Omental fat pad (tissue), 4 donors: ENCODE data around the gene MAFF. TPM values are rescaled to one million over a fixed set of nuclear protein-coding genes. Genes with fewer than 3 reads are reported as not detected.

ENCODE experiments used
- ATAC-seq: fragments of 150-250 bp; one replicate; pipeline ENCODE4 v1.9.1; 2016; ENCODE audit warnings: mild to moderate bottlenecking, moderate library complexity; ENCODE audit not compliant: low FRiP score
- DNase-seq: peaks from one replicate; pipeline ENCODE4 v3.0.0-alpha.2; 2019; ENCODE audit warnings: low spot score
- total RNA-seq, 4 donors: library from RNA; depleted of rRNA; stranded (reverse); fragments of >200 nt; gene quantifications; one replicate each; pipeline ENCODE4 v1.1.0, GENCODE V29; 2016
- TF ChIP-seq, protein P1 (sequence below), 3 donors: fragments of 450-650 bp; IDR thresholded peaks; one replicate each; pipeline ENCODE4 v1.5.1; 2016 to 2017; ENCODE audit warnings: antibody characterized with exemption in 3 of 3, mild to moderate bottlenecking in 3 of 3, moderate library complexity in 2 of 3

Gene MAFF
- total RNA-seq, 4 donors from 2014 or later = 73.9 to 334 (median 202) TPM

DNA sequence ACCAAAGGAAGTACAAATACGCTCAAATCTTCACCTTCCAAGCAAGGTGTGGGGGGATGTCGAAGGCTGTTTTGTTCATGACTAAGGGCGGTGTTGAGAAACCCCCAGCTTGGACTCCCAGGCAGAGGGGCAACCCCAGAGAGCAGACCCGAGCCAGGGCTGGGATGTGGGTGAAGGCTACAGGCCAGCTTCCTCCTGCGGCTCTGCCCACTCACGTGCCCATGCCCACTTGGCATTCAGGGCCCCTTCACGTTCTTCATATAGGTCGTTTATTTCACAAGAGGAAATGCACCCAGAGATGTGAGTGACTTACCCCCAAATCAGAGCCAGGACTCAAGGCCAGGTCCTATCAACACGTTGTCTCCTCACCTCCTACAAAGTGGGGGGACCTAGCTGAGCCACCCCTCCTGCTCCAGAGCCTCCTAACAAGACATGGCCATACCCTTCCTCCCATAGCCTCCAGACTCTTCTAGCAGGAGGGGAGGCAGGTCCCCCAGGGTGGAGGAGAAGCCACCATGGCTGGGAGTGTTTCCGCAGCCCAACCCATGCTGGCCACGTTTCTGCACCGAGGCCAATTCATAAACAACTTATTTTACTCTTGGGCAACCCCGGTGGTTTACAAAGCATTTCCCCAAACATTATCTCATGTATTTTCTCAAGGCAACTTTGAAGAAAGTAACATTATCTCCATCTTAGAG, 49.0 kb downstream of the MAFF start:
- no peak for ATAC-seq
- TF ChIP-seq, protein P1, sequence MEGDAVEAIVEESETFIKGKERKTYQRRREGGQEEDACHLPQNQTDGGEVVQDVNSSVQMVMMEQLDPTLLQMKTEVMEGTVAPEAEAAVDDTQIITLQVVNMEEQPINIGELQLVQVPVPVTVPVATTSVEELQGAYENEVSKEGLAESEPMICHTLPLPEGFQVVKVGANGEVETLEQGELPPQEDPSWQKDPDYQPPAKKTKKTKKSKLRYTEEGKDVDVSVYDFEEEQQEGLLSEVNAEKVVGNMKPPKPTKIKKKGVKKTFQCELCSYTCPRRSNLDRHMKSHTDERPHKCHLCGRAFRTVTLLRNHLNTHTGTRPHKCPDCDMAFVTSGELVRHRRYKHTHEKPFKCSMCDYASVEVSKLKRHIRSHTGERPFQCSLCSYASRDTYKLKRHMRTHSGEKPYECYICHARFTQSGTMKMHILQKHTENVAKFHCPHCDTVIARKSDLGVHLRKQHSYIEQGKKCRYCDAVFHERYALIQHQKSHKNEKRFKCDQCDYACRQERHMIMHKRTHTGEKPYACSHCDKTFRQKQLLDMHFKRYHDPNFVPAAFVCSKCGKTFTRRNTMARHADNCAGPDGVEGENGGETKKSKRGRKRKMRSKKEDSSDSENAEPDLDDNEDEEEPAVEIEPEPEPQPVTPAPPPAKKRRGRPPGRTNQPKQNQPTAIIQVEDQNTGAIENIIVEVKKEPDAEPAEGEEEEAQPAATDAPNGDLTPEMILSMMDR (IDR thresholded peaks at IDR 0.05) = no peak

DNA sequence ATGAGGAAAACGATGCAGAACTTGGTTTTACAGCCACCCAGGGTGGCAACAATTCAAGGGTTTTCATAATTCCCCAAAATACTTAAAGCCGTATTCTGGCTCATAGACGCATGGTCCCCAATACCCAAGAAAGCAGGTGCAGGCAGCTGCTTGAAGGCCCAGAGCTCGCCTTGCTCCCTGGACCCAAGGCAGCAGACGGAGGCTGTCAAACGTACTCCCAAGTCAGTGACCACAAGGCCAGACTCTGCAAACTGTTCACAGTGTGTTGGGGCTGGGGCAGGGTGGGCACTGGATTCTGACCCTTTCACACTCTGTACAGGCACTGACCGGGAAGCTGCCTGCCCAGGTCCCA, 49.5 kb downstream of the MAFF start:
- ATAC-seq (no peak), DNase-seq (no peak)
- TF ChIP-seq, protein P1 (IDR thresholded peaks at IDR 0.05) = no peak

More for the DNA sequence above, 49.0 kb downstream of the MAFF start:
- no peak for DNase-seq

DNA sequence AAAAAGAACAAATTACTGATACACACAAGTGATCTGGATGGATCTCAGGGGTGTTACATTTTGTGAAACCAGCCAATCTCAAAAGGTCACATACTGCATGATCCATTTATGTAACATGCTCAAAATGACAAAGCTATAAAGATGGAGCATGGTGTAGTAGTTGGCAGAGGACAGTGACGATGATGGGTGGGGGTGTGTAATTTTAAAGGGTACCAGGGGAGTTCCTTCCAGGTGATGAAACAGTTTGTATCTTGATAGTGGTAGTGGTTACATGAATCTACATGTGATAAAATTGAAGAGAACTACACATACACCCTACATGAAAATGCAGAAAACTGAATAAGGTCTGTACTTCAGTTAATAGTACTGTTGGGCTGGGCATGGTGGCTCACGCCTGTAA, 53.9 kb downstream of the MAFF start:
- no peak for DNase-seq
- TF ChIP-seq, protein P1 (IDR thresholded peaks at IDR 0.05) = no peak

DNA sequence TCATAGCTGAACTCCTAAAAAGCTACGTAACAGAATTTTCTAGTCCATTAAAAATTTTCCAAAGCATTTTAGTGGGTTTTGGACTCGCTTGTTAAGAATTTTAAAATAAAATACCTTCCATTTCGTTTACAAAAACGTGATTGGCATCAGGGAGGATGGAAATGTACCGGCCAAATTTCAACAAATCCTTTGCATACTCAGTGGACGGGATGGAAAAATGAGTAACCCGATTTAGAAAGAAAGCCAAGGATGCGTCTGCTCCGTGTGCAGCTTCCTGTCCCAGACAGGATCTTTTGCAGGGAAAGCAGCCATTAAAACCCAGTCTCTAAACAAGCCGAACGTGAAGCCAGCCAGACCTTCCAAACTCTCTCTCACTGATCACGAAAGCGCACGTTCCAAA, 55.4 kb downstream of the MAFF start:
- ATAC-seq (no peak), DNase-seq (no peak)
- TF ChIP-seq, protein P1 (IDR thresholded peaks at IDR 0.05) = no peak

More for the DNA sequence above, 53.9 kb downstream of the MAFF start:
- ATAC-seq = no peak

DNA sequence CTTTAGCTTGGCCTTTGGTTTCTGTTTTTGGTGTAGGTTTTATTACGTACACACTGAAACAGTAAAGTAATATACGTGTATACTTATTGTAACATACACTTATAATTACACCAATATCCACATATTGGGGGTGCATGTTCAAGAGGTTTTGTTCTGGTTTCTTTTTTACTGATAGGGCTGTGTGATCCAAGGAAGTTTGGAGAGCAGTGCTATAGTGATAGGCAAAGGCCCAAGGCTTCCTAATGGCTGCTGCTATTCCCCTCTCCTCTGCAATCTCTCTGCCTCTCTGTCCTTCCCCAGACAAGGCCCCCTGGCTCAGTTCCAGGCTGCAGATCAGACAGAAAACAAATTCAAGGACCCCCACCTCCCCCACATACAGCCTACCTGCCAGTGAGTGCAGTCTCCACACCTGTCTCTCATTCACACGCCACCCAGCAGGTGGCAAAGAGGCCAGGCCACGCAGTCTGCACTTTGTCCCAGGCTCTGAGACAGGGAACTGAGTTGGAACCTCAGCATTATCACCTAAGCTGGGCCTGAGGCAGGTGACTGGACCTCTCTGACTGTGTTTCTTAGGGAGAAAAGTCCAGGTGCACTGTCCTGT, 56.0 kb downstream of the MAFF start:
- DNase-seq (no peak), ATAC-seq (no peak)

DNA sequence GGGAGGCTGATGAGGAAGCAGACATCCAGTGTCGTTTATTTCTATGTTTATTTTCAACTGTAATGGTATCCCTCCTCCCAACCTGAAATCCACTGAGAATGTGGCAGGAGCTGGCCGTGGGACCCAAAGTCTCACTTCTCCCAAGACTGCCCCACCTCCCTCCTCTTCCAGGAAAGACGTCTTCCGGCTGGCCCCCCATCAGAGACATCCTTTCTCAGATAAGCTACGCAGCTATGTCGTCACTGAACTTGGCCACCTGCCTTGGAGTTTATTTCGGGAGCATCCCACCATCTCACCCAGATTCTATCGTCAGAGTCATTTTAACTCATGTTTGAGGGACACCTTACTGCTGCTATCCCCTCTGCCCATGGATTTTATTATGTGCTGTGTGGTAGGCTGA, 57.1 kb downstream of the MAFF start:
- TF ChIP-seq, protein P1 (IDR thresholded peaks at IDR 0.05) = no peak
- DNase-seq (no peak), ATAC-seq (no peak)

More for the DNA sequence above, 56.0 kb downstream of the MAFF start:
- TF ChIP-seq, protein P1 (IDR thresholded peaks at IDR 0.05) = no peak

DNA sequence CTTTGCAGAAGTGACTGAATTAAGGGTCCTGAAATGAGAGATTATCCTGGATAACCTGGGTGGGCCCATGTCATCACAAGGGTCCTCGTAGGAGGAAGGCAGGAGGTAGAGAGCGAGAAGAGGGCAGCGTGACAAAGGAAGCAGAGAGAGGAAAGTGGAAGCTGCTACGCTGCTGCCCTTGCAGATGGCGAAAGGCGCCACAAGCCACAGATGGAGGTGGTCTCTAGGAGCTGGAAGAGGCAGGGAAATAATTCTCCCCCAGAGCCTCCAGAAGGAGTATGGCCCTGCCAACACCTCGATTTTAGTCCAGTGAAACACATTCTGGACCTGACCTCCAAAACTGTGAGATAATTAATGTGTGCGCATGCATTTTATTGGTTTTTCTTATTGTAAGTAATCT, 57.6 kb downstream of the MAFF start:
- DNase-seq = no peak
- ATAC-seq = no peak

More for the DNA sequence above, 57.6 kb downstream of the MAFF start:
- TF ChIP-seq, protein P1 (IDR thresholded peaks at IDR 0.05) = no peak
